Stomach (tissue), 4 donors: Measurements from ENCODE around the gene POMGNT2.

ENCODE experiments used
- POLR2A ChIP-seq, 4 donors: fragments of 450-650 bp; IDR thresholded peaks; one replicate each; pipeline ENCODE4 v1.6.1; 2016; ENCODE audit warnings: antibody characterized with exemption in 4 of 4, control low read depth in 2 of 4, mild to moderate bottlenecking in 1 of 4, moderate library complexity in 1 of 4
- POLR2AphosphoS5 ChIP-seq, 3 donors: sonication (generic); formaldehyde crosslinking; IDR thresholded peaks; one replicate each; pipeline ENCODE4 v1.6.1; 2016; ENCODE audit warnings: antibody characterized with exemption in 3 of 3

GRCh38 chr3:43126536-43126935 lies 20.7 kb upstream of the POMGNT2 start:
- TF ChIP-seq POLR2A (IDR thresholded peaks at IDR 0.05), result no peak
- no peak for TF ChIP-seq POLR2AphosphoS5 (IDR thresholded peaks at IDR 0.05)
